GM21360 (cell line): ENCODE results near the gene ADGRG2.
"Not testable (repeated sequence)": the region's sequence is repeated elsewhere in the genome, so short reads cannot be mapped to it uniquely, and the experiment has no call there.

Experiments
- ATAC-seq: cut with Tn5 transposase; IDR thresholded peaks from one replicate; pipeline ENCODE4 v1.9.1; 2021; ENCODE audit warnings: mild to moderate bottlenecking, moderate library complexity; ENCODE audit not compliant: unreplicated experiment

Gene ADGRG2

DNA sequence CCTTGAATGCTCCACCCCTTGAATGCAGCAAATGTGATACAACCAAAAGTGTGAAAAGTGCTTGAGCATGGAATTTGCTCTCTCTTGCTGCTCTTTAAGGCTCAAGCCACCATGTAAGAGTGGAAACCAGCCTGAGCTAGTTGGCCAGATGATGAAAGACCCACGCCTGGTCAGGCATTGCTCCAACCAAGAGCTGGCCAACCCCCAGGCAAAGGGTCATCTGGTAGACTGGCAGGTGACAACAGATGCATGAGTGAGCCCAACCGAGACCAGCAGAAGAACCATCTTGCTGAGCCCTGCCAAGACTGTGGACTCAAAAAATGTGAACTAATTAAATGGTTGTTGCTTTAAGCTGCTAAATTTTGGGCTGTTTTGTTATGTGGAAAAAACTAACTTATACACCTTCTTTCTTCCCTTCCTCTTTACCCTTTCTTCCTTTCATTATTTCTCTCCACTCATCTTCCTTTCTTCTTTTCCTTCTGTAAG lies 32.7 kb downstream of the ADGRG2 start:
- ATAC-seq = no peak

DNA sequence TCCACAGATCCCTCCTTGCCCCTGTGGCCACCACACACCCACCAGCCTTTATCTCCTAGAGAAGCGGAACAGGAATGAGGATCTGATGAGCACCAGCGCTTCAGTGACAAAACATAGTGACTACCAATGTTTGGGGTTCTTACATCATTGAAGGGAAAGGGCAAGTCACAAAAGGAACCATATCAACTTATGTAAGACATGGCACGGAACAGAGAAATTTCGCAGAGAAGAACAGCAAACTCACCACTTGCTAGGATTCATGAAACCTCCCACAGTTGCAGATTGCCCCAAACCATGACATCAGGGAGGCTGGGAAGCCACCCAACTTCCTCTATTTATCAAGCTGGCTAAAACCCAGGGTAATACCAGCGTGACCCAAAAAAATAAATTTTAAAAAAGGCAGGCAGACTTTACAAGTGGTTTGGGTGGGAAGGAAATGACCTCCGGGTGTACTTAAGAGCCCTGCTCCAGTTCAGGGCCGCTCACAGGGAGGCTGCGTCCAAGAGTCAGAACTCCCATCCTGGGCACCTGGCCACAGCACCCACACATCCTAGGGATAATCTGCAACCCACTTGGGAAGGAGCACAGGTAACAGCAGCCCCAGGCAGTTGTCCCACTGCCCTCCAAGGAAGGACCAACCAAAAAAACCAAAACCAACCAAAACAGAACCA lies 36.0 kb downstream of the ADGRG2 start:
- no peak for ATAC-seq

DNA sequence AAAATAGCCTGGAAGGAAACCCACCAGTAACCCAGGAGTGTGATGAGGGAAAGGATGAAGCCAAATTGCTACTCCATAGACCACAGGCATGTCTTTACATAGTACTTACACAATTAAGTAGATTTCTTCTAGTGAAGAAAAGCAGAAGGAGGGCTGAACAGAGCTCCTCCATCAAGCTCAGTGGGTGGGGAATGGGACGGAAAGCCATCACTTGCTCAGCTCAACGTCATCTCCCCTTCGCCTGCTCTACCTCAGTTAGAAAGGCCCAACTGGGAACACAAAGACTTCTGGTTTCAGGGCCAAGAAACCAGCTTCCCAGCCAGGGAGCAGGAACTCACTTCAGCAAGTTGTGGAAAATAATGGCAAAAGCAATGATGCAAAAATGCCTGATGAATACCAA lies 36.6 kb downstream of the ADGRG2 start:
- no peak for ATAC-seq

DNA sequence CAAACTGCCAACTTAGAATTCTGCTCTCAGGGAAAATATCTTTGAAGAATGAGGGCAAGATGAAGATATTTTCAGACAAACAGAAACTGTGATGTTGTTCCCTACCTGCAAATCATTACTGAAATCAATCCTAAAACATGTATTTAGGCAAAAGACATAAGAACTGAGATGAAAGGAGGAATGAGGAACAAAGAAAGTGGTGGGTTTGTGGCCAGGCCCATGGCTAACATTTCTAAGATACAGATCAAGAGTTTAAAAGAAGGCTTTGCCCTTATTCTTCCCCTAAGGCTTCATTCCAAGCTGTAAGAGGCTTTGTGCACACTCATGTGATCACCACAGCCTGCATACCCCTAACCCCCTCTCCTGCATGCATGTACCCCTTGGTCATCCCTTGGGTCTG lies 46.5 kb downstream of the ADGRG2 start:
- peak; percentile 48 for ATAC-seq

GRCh38 chrX:19072372-19072771 lies 49.9 kb downstream of the ADGRG2 start:
- no peak for ATAC-seq

DNA sequence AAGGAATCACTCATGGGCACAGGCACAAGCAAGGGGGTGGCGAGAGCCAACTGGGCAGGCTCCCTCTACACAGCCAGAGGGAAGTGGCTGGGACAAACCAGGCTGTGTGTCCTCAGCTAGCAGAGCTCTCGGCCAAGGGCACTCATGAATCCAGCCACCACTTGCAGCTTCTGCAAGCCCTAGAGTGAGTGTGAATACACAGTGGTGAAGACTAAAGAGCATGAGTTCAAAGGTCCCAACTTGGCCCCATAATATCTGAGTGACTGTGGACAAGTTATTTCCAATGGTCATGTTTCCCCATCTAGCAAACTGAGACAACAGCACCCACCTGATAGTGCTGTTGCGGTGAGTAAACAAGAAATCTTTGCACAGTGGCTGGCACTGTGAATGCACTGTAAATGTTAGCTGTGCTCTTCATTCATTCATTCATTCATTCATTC lies 51.7 kb downstream of the ADGRG2 start:
- no peak for ATAC-seq

DNA sequence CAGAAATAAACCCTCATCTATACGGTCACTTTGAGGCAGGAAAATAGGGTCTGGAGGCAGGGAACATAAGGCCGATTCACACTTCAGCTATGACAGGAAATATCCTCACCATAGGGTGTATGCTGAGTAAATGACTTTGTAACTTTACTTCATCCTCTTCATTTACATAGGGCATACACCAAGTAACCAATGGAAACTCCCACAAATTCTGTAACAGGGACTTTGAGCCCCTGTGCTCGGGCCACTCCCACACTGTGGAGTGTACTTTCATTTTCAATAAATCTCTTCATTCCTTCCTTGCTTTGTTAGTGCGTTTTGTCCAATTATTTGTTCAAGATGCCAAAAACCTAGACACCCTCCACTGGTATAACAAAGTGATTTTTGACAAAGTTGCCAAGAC lies 55.3 kb downstream of the ADGRG2 start:
- ATAC-seq = not testable (repeated sequence)

GRCh38 chrX:19065535-19065934 lies 56.7 kb downstream of the ADGRG2 start:
- ATAC-seq = no peak

GRCh38 chrX:19064175-19064574 lies 58.1 kb downstream of the ADGRG2 start:
- ATAC-seq = no peak

DNA sequence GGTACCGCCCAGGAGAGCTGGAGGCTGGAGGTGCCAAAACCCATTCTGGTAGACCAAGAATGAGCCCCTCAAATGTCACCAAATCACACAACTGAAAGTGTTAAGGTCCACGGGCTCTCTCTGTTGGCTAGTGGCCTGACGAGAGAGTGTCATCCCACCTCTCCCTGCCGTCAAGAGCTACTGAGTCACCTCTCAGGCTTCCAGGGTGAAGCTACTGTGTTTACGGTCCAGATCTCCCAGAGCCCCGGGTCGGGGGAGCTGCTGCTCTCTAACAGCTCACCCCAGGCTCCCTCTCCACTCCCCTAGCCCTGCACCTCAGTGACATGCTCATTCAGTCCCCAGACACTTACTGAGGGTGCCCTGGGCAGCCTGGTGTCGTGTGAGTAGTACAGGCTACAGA lies 59.2 kb downstream of the ADGRG2 start:
- ATAC-seq = no peak

DNA sequence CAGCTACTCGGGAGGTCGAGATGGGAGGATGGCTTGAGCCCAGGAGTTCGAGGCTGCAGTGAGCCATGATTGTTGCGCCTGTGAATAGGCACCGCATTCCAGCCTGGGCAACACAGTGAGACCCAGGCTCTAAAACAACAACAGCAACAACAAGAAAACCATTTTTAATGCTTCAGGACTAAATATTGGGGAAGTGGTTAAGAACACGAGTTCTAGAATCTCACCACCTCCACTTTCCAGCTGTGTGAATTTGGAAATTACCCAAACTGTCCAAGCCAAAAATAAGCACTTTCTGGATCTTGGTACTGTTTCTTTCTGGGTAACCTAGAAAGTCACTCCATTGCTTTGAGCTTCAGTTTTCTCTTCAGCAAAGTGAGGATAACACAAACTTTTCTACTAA lies 63.2 kb downstream of the ADGRG2 start:
- no peak for ATAC-seq

- no peak for ATAC-seq
Measured at GRCh38 chrX:19057856-19058255, 64.4 kb downstream of the ADGRG2 start.

DNA sequence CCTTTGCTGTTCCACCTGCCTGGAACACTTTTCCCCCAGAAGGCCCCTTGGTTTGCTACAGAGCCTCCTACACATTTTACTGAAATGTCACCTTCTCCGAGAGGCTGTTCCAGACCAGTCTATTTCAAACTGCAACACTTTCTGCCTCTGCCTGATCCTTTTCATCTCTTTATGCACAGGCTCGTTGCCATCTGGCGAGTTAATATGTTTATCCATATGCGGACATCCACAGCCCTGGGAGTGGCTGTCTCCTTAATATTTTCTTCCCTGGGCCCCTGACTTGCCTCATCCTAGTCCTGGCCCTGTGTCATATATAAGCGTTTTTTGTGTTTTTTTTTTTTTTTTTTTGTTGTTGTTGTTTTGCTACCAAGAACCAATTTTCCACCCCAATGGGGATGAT lies 73.2 kb downstream of the ADGRG2 start:
- no peak for ATAC-seq

- no peak for ATAC-seq
Measured at GRCh38 chrX:19046343-19047215, 75.7 kb downstream of the ADGRG2 start.

- ATAC-seq = no peak
Measured at GRCh38 chrX:19040373-19040772, 81.9 kb downstream of the ADGRG2 start.

GRCh38 chrX:19034025-19034424 lies 88.2 kb downstream of the ADGRG2 start:
- no peak for ATAC-seq

DNA sequence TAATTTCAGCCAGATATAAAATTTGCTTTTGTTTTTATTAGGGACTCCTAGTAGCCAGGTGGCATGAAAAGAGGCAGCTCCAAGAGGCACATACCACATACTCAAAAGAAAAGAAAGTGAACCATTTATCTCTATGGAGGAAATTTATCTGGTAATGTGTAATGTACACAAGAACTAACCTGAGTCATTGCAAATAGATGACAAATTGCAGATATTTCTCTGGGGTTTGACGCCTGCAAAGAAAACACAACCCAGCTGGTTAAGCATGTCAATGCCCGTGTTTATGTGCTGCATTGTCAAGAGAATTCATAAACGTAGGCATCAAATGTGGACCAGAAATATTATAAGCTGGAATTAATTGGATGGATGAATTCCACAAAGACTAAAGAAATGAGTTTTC lies 91.5 kb downstream of the ADGRG2 start:
- no peak for ATAC-seq

- ATAC-seq = no peak
Measured at GRCh38 chrX:19028560-19028959, 93.7 kb downstream of the ADGRG2 start.

- no peak for ATAC-seq
Measured at GRCh38 chrX:19024366-19024765, 97.9 kb downstream of the ADGRG2 start.

DNA sequence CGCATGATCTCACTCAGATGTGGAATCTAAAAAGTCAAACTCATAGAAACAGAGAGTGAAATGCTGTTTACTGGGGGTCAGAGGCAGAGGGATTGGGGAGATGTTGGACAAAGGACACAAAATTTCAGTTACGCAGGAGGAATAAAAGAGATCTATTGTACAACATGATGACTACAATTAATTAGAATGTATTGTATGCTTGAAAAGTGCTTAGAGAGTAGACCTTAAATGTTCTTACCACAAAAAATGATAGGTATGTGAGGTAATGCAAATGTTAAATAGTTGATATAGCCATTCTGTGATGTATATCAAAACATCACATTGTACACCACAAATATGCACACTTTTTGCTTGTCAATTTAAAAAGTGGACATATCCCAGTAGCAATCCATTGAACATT lies 102.3 kb downstream of the ADGRG2 start:
- ATAC-seq = no peak

DNA sequence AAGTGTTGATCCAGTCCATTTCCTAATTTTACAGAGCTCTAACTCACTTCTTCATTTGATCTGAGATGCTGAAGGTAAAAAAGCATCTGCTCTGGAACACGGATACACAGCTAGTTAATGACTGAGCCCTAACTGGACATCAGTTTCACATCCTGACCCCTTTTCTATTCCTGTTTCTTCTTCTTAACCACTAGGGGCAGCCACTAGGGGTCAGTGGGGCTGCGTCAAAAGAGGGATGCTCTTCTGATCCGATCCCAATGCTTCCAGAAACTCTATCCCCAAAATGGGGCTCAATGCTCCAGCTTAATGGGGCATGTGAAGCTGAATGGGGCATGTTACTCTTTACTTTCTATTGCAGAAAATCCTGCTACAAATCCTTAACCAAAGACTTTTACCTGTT lies 105.0 kb downstream of the ADGRG2 start:
- no peak for ATAC-seq

DNA sequence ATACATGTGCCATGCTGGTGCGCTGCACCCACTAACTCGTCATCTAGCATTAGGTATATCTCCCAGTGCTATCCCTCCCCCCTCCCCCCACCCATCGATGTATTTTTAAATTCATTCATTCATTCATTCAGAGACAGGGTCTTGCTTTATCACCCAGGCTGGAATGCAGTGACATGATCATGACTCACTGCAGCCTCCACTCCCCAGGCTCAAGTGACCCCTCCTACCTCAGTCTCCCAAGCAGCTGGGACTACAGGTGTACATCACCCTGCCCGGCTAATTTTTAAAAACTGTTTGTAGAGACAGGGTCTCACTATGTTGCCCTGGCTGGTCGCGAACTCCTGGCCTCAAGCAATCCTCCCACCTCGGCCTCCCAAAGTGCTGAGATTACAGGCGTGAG lies 105.7 kb downstream of the ADGRG2 start:
- not testable (repeated sequence) for ATAC-seq
